BJ (cell line): ENCODE results near the gene ZSCAN26. TPM values are rescaled to one million over a fixed set of nuclear protein-coding genes. Genes with fewer than 3 reads are reported as not detected.

Experiments
- CTCF ChIA-PET: fragments of 350-600 bp; formaldehyde crosslinking; extraction: SDS; loops from one replicate; lab custom pipeline; 2021; ENCODE audit warnings: antibody characterized with exemption, inconsistent platforms; lab: Yijun Ruan, JAX
- POLR2A ChIA-PET: fragments of 300-600 bp; sonication (Branson Sonifier 250); formaldehyde crosslinking; extraction: SDS; loops from one replicate; lab custom pipeline; 2021; ENCODE audit warnings: antibody characterized with exemption; lab: Charles Lee
- DNase-seq: peaks from one replicate; pipeline ENCODE4 v3.0.0-alpha.2; 2011; ENCODE audit warnings: low read depth
- H3K27me3 ChIP-seq: 2 replicates; pipeline ENCODE4 v1.6.0; 2011; ENCODE audit warnings: low read length; ENCODE audit not compliant: control insufficient read depth, insufficient read depth
- H3K36me3 ChIP-seq: 2 replicates; pipeline ENCODE4 v1.5.1; 2011; ENCODE audit warnings: low read length; ENCODE audit not compliant: control insufficient read depth, insufficient read depth
- H3K4me3 ChIP-seq: 2 replicates; pipeline ENCODE4 v1.5.1; 2011; ENCODE audit warnings: low read depth, mild to moderate bottlenecking, control low read depth, low read length
- CTCF ChIP-seq: IDR thresholded peaks from 2 replicates; pipeline ENCODE4 v1.5.1; 2011; ENCODE audit warnings: low read depth, mild to moderate bottlenecking, control low read depth, inconsistent platforms, low read length, moderate library complexity; ENCODE audit not compliant: insufficient read depth
- polyA plus RNA-seq: library from polyadenylated mRNA; depleted of rRNA; stranded (reverse); fragments of >200 nt; gene quantifications from 2 replicates; pipeline ENCODE4 v1.2.3, GENCODE V29; 2011

ZSCAN26 gene
- polyA plus RNA-seq, 1 experiment: 14.6 TPM

- POLR2A ChIA-PET: interaction anchor here (1.4 kb wide), 1 partner anchor 14 kb away, joined by 15 read pairs; the partner anchor contains the start of gene ZSCAN26
- peak within 1 kb of the TSS; percentile 53 for H3K4me3 ChIP-seq
These were observed 14.5 kb downstream of the ZSCAN26 start, which contains the start of gene PGBD1 for GRCh38 chr6:28281288-28282064. Gene PGBD1, plus strand, starts transcription at chr6:28281572. Its CDS starts 2,242 bp downstream, at chr6:28283814.

GRCh38 chr6:28282926-28283325, 16.0 kb downstream of the ZSCAN26 start:
- Histone ChIP-seq H3K36me3 (peaks cover 6% of the 10 kb centered on the region), H3K4me3 (no peak overlapping the region), H3K27me3 (no peaks in the 10 kb centered on the region)
- CTCF ChIA-PET: no interaction called here
- no peak for DNase-seq
- POLR2A ChIA-PET: no interaction called here
- no peak for TF ChIP-seq CTCF

More at GRCh38 chr6:28281288-28282064, 14.5 kb downstream of the ZSCAN26 start, which contains the start of gene PGBD1:
- Histone ChIP-seq H3K36me3 (peaks cover 6% of the 10 kb centered on the region), H3K27me3 (no peaks in the 10 kb centered on the region)
- DNase-seq: no peak
- no peak for TF ChIP-seq CTCF
- CTCF ChIA-PET: no interaction called here

GRCh38 chr6:28291573-28291972, 24.6 kb downstream of the ZSCAN26 start:
- H3K4me3 ChIP-seq: no peak overlapping the region
- peaks cover 1% of the 10 kb centered on the region; the same call in 1 of the 2 replicates for H3K36me3 ChIP-seq
- no peak for TF ChIP-seq CTCF
- H3K27me3 ChIP-seq: no peaks in the 10 kb centered on the region
- no peak for DNase-seq
- CTCF ChIA-PET: no interaction called here
- POLR2A ChIA-PET: no interaction called here

- no peak for DNase-seq
- TF ChIP-seq CTCF: no peak
- ChIA-PET POLR2A (no interaction called here), CTCF (no interaction called here)
- H3K4me3 ChIP-seq: no peak overlapping the region
- no peaks in the 10 kb centered on the region for H3K27me3 ChIP-seq
- H3K36me3 ChIP-seq: 0 out of 2 replicates have a peak, but pooled peaks cover 1% of the 10 kb centered on the region
These were observed 28.4 kb downstream of the ZSCAN26 start for GRCh38 chr6:28295326-28295725.

- CTCF ChIA-PET: no interaction called here
- POLR2A ChIA-PET: no interaction called here
- Histone ChIP-seq H3K36me3 (0 out of 2 replicates have a peak, but pooled peaks cover 1% of the 10 kb centered on the region), H3K27me3 (no peaks in the 10 kb centered on the region), H3K4me3 (no peak overlapping the region)
- no peak for DNase-seq
- TF ChIP-seq CTCF: no peak
These were observed 29.6 kb downstream of the ZSCAN26 start for GRCh38 chr6:28296520-28297060.
